IMR-90 (cell line): ENCODE results near the gene CYP24A1. TPM values are rescaled to one million over a fixed set of nuclear protein-coding genes. Genes with fewer than 3 reads are reported as not detected.

Experiments used
- ATAC-seq: fragments of 200-7000 bp; cut with Tn5 transposase; 2 replicates; pipeline ENCODE4 v1.9.1; 2020; ENCODE audit warnings: low read depth, mild to moderate bottlenecking, moderate library complexity
- BruUV-seq: library from RNA; stranded (reverse); fragments of 400-500 nt; replicated peaks from 2 replicates; lab custom pipeline; 2021; lab: Mats Ljungman, UMichigan
- CTCF ChIA-PET: fragments of 300-600 bp; formaldehyde crosslinking; extraction: SDS; loops from one replicate; lab custom pipeline; 2021; ENCODE audit warnings: antibody characterized with exemption; lab: Yijun Ruan, JAX
- POLR2A ChIA-PET: fragments of 300-600 bp; sonication (Branson Sonifier 250); formaldehyde crosslinking; loops from one replicate; lab custom pipeline; 2022; ENCODE audit warnings: antibody characterized with exemption; ENCODE audit not compliant: unreplicated experiment; lab: Charles Lee
- DNase-seq: peaks from one replicate; pipeline ENCODE4 v3.0.0; 2013
- H2AFZ ChIP-seq: replicated peaks from 2 replicates; pipeline ENCODE3; 2013; ENCODE audit warnings: low read length, mild to moderate bottlenecking; ENCODE audit not compliant: poor library complexity
- H2AK5ac ChIP-seq: 2 replicates; pipeline ENCODE4 v1.6.1; 2013; ENCODE audit warnings: low read depth, low read length, inconsistent platforms
- H2AK9ac ChIP-seq: replicated peaks from 2 replicates; pipeline ENCODE3; 2013; ENCODE audit warnings: mild to moderate bottlenecking, low read depth, low read length, moderate library complexity; ENCODE audit not compliant: poor library complexity
- H2BK120ac ChIP-seq: 2 replicates; pipeline ENCODE4 v1.6.1; 2013; ENCODE audit warnings: low read depth, low read length, inconsistent platforms
- H2BK15ac ChIP-seq: 3 replicates; pipeline ENCODE4 v1.6.1; 2013; ENCODE audit warnings: low read depth, low read length, inconsistent platforms
- H2BK20ac ChIP-seq: 2 replicates; pipeline ENCODE4 v1.6.1; 2013; ENCODE audit warnings: low read depth, mild to moderate bottlenecking, inconsistent platforms, low read length, moderate library complexity
- H2BK5ac ChIP-seq: 2 replicates; pipeline ENCODE4 v1.6.1; 2013; ENCODE audit warnings: mild to moderate bottlenecking, low read depth, low read length, inconsistent platforms; ENCODE audit not compliant: poor library complexity, severe bottlenecking
- H3K14ac ChIP-seq: replicated peaks from 2 replicates; pipeline ENCODE4 v1.6.1; 2013; ENCODE audit warnings: low read depth, low read length, inconsistent platforms
- H3K18ac ChIP-seq: 2 replicates; pipeline ENCODE4 v1.6.1; 2013; ENCODE audit warnings: low read depth, low read length, control low read depth
- H3K23ac ChIP-seq: 2 replicates; pipeline ENCODE4 v1.6.1; 2013; ENCODE audit warnings: low read depth, low read length, inconsistent platforms
- H3K27ac ChIP-seq: 2 replicates; pipeline ENCODE4 v1.5.1; 2013; ENCODE audit warnings: mild to moderate bottlenecking, control low read depth, low read length; ENCODE audit not compliant: insufficient read depth
- H3K27me3 ChIP-seq: 2 replicates; pipeline ENCODE4 v1.6.1; 2013; ENCODE audit warnings: low read length; ENCODE audit not compliant: control insufficient read depth, insufficient read depth
- H3K36me3 ChIP-seq: 2 replicates; pipeline ENCODE4 v1.6.1; 2013; ENCODE audit warnings: low read length, mixed read lengths; ENCODE audit not compliant: control insufficient read depth, insufficient read depth
- H3K4ac ChIP-seq: 2 replicates; pipeline ENCODE4 v1.6.1; 2013; ENCODE audit warnings: low read depth, low read length, inconsistent platforms
- H3K4me1 ChIP-seq: 2 replicates; pipeline ENCODE4 v1.6.1; 2013; ENCODE audit warnings: low read length, mixed read lengths; ENCODE audit not compliant: control insufficient read depth, insufficient read depth
- H3K4me2 ChIP-seq: 2 replicates; pipeline ENCODE4 v1.6.1; 2013; ENCODE audit warnings: low read depth, mild to moderate bottlenecking, control low read depth, low read length, moderate library complexity
- H3K4me3 ChIP-seq: 2 replicates; pipeline ENCODE4 v1.5.1; 2013; ENCODE audit warnings: low read depth, mild to moderate bottlenecking, control low read depth, low read length, moderate library complexity; ENCODE audit not compliant: insufficient read depth
- H3K56ac ChIP-seq: 2 replicates; pipeline ENCODE4 v1.6.1; 2013; ENCODE audit warnings: low read length, inconsistent platforms; ENCODE audit not compliant: insufficient read depth; ENCODE audit errors: extremely low read depth
- H3K79me1 ChIP-seq, 2 experiments: 2 replicates each; pipeline ENCODE4 v1.6.1; 2013; ENCODE audit warnings: low read length in 2 of 2, inconsistent platforms in 1 of 2, low read depth in 1 of 2
- H3K9ac ChIP-seq: 2 replicates; pipeline ENCODE4 v1.6.1; 2013; ENCODE audit warnings: low read depth, low read length, control low read depth
- H3K9me1 ChIP-seq: 2 replicates; pipeline ENCODE4 v1.6.1; 2013; ENCODE audit warnings: low read length, inconsistent platforms; ENCODE audit not compliant: insufficient read depth
- H3K9me3 ChIP-seq: 2 replicates; pipeline ENCODE4 v1.6.1; 2013; ENCODE audit warnings: low read length; ENCODE audit not compliant: control insufficient read depth, insufficient read depth
- H4K20me1 ChIP-seq: 2 replicates; pipeline ENCODE4 v1.6.1; 2013; ENCODE audit warnings: low read length, inconsistent platforms; ENCODE audit not compliant: insufficient read depth
- H4K5ac ChIP-seq: 2 replicates; pipeline ENCODE4 v1.6.1; 2013; ENCODE audit warnings: mild to moderate bottlenecking, low read depth, low read length, control low read depth
- H4K8ac ChIP-seq, 2 experiments: 2 replicates each; pipeline ENCODE4 v1.6.1; 2013; ENCODE audit warnings: low read depth in 2 of 2, low read length in 2 of 2, control low read depth in 1 of 2, inconsistent platforms in 1 of 2
- H4K91ac ChIP-seq: 2 replicates; pipeline ENCODE4 v1.6.1; 2013; ENCODE audit warnings: low read depth, low read length, inconsistent platforms; ENCODE audit not compliant: insufficient read depth
- CEBPB ChIP-seq: IDR thresholded peaks from 2 replicates; pipeline ENCODE4 v1.6.1; 2012; ENCODE audit warnings: low read depth, low read length, improper control_type of control experiment
- CTCF ChIP-seq: conservative IDR thresholded peaks from 2 replicates; pipeline ENCODE4 v1.5.1; 2012; ENCODE audit warnings: mild to moderate bottlenecking, low read depth, low read length, improper control_type of control experiment
- MAFK ChIP-seq: IDR thresholded peaks from 2 replicates; pipeline ENCODE4 v1.6.1; 2012; ENCODE audit warnings: low read depth, low read length, improper control_type of control experiment
- MXI1 ChIP-seq: IDR thresholded peaks from 2 replicates; pipeline ENCODE4 v1.6.1; 2012; ENCODE audit warnings: low read depth, mild to moderate bottlenecking, low read length, moderate library complexity, borderline replicate concordance
- POLR2A ChIP-seq: IDR thresholded peaks from 2 replicates; pipeline ENCODE4 v1.6.1; 2012; ENCODE audit warnings: mild to moderate bottlenecking, low read depth, low read length
- RCOR1 ChIP-seq: IDR thresholded peaks from 2 replicates; pipeline ENCODE4 v1.6.1; 2012; ENCODE audit warnings: mild to moderate bottlenecking, low read length, improper control_type of control experiment; ENCODE audit not compliant: insufficient replicate concordance
- RFX5 ChIP-seq: IDR thresholded peaks from 2 replicates; pipeline ENCODE4 v1.8.0; 2012; ENCODE audit warnings: low read depth, mild to moderate bottlenecking, low read length, moderate library complexity
- SMC3 ChIP-seq: fragments of 150-350 bp; IDR thresholded peaks from 2 replicates; pipeline ENCODE4 v1.6.1; 2016; ENCODE audit warnings: low read depth, mild to moderate bottlenecking, antibody characterized with exemption, low read length, moderate library complexity
- USF2 ChIP-seq: fragments of 150-350 bp; IDR thresholded peaks from 2 replicates; pipeline ENCODE4 v1.6.1; 2017; ENCODE audit warnings: mild to moderate bottlenecking, antibody characterized with exemption, low read length, low read depth
- dilution Hi-C: fragments of 300-500 bp; cut with HindIII; formaldehyde crosslinking; loops from one replicate; pipeline ENCODE4 v1.14.3; 2018; ENCODE audit warnings: low sequenced_read_pairs; ENCODE audit not compliant: unreplicated experiment
- in situ Hi-C: fragments of 300-500 bp; cut with MboI; formaldehyde crosslinking; loops from 3 replicates; pipeline ENCODE4 v1.14.3; 2019; ENCODE audit warnings: low sequenced_read_pairs, inconsistent platforms, mixed read lengths
- intact Hi-C: fragments of 100-400 bp; cut with micrococcal nuclease; formaldehyde crosslinking; loops from 2 replicates; pipeline ENCODE4 v1.10.0; 2022
- polyA plus RNA-seq, 3 experiments: library from polyadenylated mRNA; depleted of rRNA; stranded (reverse); fragments of >200 nt; gene quantifications; 2 replicates each; pipeline ENCODE4 v1.2.3, GENCODE V29; 2012; ENCODE audit warnings: low replicate concordance in 1 of 3
- total RNA-seq: library from RNA; depleted of rRNA; stranded (reverse); fragments of >200 nt; gene quantifications from 2 replicates; pipeline ENCODE4 v1.2.3, GENCODE V29; 2012

The CYP24A1 gene
- total and polyA plus RNA-seq, 2 of the 4 experiments (the other 2 are of a cell fraction), result not detected

GRCh38 chr20:54108326-54108642 lies 65.5 kb downstream of the CYP24A1 start:
- TF ChIP-seq POLR2A (no peak), MXI1 (no peak), USF2 (no peak), RFX5 (no peak), RCOR1 (no peak), CEBPB (no peak), CTCF (no peak), MAFK (no peak), SMC3 (no peak)
- no peak overlapping the region for H2BK5ac ChIP-seq
- H2BK20ac ChIP-seq, result no peak overlapping the region
- no TSS peak for BruUV-seq
- DNase-seq (no peak), ATAC-seq (no peak)
- no peak overlapping the region for H3K27ac ChIP-seq
- no peaks in the 10 kb centered on the region for H3K27me3 ChIP-seq
- H4K91ac ChIP-seq, result no peak overlapping the region
- no peaks in the 10 kb centered on the region; the same call in 1 of the 2 replicates for H3K9me1 ChIP-seq
- H2AFZ ChIP-seq, result no peak overlapping the region
- CTCF ChIA-PET, result no interaction called here
- H4K20me1 ChIP-seq, result no peaks in the 10 kb centered on the region
- H2AK9ac ChIP-seq, result no peak overlapping the region
- no peak overlapping the region for H2BK120ac ChIP-seq
- no peak overlapping the region for H3K9ac ChIP-seq
- H2AK5ac ChIP-seq, result no peak overlapping the region
- no peaks in the 10 kb centered on the region for H3K4me1 ChIP-seq
- H3K4me3 ChIP-seq, result no peak overlapping the region
- H3K79me1 ChIP-seq, result no peaks in the 10 kb centered on the region
- no peak overlapping the region for H2BK15ac ChIP-seq
- no peak overlapping the region for H3K18ac ChIP-seq
- in situ Hi-C loops, result loop anchor here (10.0 kb wide), 1 partner anchor 527 kb away; no protein-coding TSS in a partner anchor
- no peak overlapping the region for H3K23ac ChIP-seq
- dilution Hi-C loops, result no loop called here
- H3K14ac ChIP-seq, result no peak overlapping the region
- no peaks in the 10 kb centered on the region for H3K36me3 ChIP-seq
- POLR2A ChIA-PET, result no interaction called here
- no peak overlapping the region for H3K4me2 ChIP-seq
- no peaks in the 10 kb centered on the region for H3K9me3 ChIP-seq
- no peak overlapping the region for H3K4ac ChIP-seq
- H3K56ac ChIP-seq, result no peak overlapping the region
- intact Hi-C loops, result no loop called here
- no peak overlapping the region for H4K5ac ChIP-seq
- no peak overlapping the region for H4K8ac ChIP-seq
